ENCODE results near the gene LPCAT3. TPM values are rescaled to one million over a fixed set of nuclear protein-coding genes. Genes with fewer than 3 reads are reported as not detected.

The LPCAT3 gene
- total RNA-seq, 1 experiment from 2014 or later = 56.6 TPM

- no peak for DNase-seq (ENCODE audit: low spot score)
- Histone ChIP-seq H3K9me3 (ENCODE audit: low read depth, low read length, poor library complexity, severe bottlenecking) (no peaks in the 10 kb centered on the region), H3K36me3 (ENCODE audit: insufficient read depth, low read length, poor library complexity, severe bottlenecking) (peaks cover 64% of the 10 kb centered on the region), H3K4me3 (ENCODE audit: low read depth, low read length, poor library complexity, severe bottlenecking) (no peak overlapping the region), H3K27me3 (replicated peaks; ENCODE audit: insufficient read depth, low read depth, low read length, poor library complexity) (no peaks in the 10 kb centered on the region), H3K4me1 (ENCODE audit: insufficient read depth, low read length, poor library complexity, severe bottlenecking) (no peaks in the 10 kb centered on the region), H3K27ac (ENCODE audit: low read depth, low read length, poor library complexity, severe bottlenecking) (no peak overlapping the region)
- BruUV-seq (replicated peaks) = no TSS peak
- ChIA-PET CTCF (no interaction called here), POLR2A (ENCODE audit: low non-redundant PET) (no interaction called here)
- TF ChIP-seq, protein P1, sequence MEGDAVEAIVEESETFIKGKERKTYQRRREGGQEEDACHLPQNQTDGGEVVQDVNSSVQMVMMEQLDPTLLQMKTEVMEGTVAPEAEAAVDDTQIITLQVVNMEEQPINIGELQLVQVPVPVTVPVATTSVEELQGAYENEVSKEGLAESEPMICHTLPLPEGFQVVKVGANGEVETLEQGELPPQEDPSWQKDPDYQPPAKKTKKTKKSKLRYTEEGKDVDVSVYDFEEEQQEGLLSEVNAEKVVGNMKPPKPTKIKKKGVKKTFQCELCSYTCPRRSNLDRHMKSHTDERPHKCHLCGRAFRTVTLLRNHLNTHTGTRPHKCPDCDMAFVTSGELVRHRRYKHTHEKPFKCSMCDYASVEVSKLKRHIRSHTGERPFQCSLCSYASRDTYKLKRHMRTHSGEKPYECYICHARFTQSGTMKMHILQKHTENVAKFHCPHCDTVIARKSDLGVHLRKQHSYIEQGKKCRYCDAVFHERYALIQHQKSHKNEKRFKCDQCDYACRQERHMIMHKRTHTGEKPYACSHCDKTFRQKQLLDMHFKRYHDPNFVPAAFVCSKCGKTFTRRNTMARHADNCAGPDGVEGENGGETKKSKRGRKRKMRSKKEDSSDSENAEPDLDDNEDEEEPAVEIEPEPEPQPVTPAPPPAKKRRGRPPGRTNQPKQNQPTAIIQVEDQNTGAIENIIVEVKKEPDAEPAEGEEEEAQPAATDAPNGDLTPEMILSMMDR (conservative IDR thresholded peaks at IDR 0.05; ENCODE audit: low read depth, low read length) = no peak
- TF ChIP-seq EZH2 (IDR thresholded peaks at IDR 0.05; ENCODE audit: borderline replicate concordance, low read depth, low read length, poor library complexity, severe bottlenecking) = no peak
- intact Hi-C loops (cut with micrococcal nuclease; ENCODE audit: unreplicated experiment) = no loop called here
Measured at GRCh38 chr12:6981152-6982052, 36.9 kb downstream of the LPCAT3 start.

- Histone ChIP-seq H3K36me3 (ENCODE audit: insufficient read depth, low read length, poor library complexity, severe bottlenecking) (peaks cover 70% of the 10 kb centered on the region), H3K9me3 (ENCODE audit: low read depth, low read length, poor library complexity, severe bottlenecking) (no peaks in the 10 kb centered on the region), H3K4me1 (ENCODE audit: insufficient read depth, low read length, poor library complexity, severe bottlenecking) (no peaks in the 10 kb centered on the region), H3K4me3 (ENCODE audit: low read depth, low read length, poor library complexity, severe bottlenecking) (no peak overlapping the region), H3K27ac (ENCODE audit: low read depth, low read length, poor library complexity, severe bottlenecking) (no peak overlapping the region), H3K27me3 (replicated peaks; ENCODE audit: insufficient read depth, low read depth, low read length, poor library complexity) (no peaks in the 10 kb centered on the region)
- intact Hi-C loops (cut with micrococcal nuclease; ENCODE audit: unreplicated experiment) = no loop called here
- ChIA-PET POLR2A (ENCODE audit: low non-redundant PET) (no interaction called here), CTCF (no interaction called here)
- no peak for TF ChIP-seq EZH2 (IDR thresholded peaks at IDR 0.05; ENCODE audit: borderline replicate concordance, low read depth, low read length, poor library complexity, severe bottlenecking)
- TF ChIP-seq, protein P1 (conservative IDR thresholded peaks at IDR 0.05; ENCODE audit: low read depth, low read length) = no peak
- no peak for DNase-seq (ENCODE audit: low spot score)
- no TSS peak for BruUV-seq (replicated peaks)
Measured at GRCh38 chr12:6980740-6981139, 37.5 kb downstream of the LPCAT3 start.

DNA sequence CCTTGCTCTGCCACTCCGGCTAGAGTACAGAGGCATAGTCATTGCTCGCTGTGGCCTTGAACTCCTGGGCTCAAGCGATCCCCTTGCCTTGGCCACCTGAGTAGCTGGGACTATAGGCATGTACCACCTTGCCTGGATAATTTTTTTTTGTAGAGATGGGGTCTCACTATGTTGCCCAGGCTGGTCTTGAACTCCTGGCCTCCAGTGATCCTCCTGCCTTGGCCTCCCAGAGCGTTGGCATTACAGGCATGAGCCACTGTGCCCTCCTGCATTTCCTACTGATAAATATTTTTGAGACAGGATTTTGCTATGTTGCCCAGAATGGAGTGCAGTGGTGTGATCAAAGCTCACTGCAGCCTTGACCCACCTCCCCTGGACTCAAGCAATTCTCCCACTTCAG, 38.2 kb downstream of the LPCAT3 start:
- BruUV-seq (replicated peaks) = no TSS peak
- H3K36me3 ChIP-seq (ENCODE audit: insufficient read depth, low read length, poor library complexity, severe bottlenecking) = peaks cover 77% of the 10 kb centered on the region
- no peaks in the 10 kb centered on the region for H3K27me3 ChIP-seq (replicated peaks; ENCODE audit: insufficient read depth, low read depth, low read length, poor library complexity)
- H3K4me3 ChIP-seq (ENCODE audit: low read depth, low read length, poor library complexity, severe bottlenecking) = no peak overlapping the region
- no peak for TF ChIP-seq EZH2 (IDR thresholded peaks at IDR 0.05; ENCODE audit: borderline replicate concordance, low read depth, low read length, poor library complexity, severe bottlenecking)
- TF ChIP-seq, protein P1 (conservative IDR thresholded peaks at IDR 0.05; ENCODE audit: low read depth, low read length) = no peak
- DNase-seq (ENCODE audit: low spot score) = no peak
- no peaks in the 10 kb centered on the region for H3K9me3 ChIP-seq (ENCODE audit: low read depth, low read length, poor library complexity, severe bottlenecking)
- POLR2A ChIA-PET (ENCODE audit: low non-redundant PET) = no interaction called here
- CTCF ChIA-PET = no interaction called here
- intact Hi-C loops (cut with micrococcal nuclease; ENCODE audit: unreplicated experiment) = no loop called here
- no peak overlapping the region for H3K27ac ChIP-seq (ENCODE audit: low read depth, low read length, poor library complexity, severe bottlenecking)
- H3K4me1 ChIP-seq (ENCODE audit: insufficient read depth, low read length, poor library complexity, severe bottlenecking) = no peaks in the 10 kb centered on the region
